Lung (tissue), 12 donors: ENCODE measurements around the gene PMF1. TPM values are rescaled to one million over a fixed set of nuclear protein-coding genes. Genes with fewer than 3 reads are reported as not detected.

Source experiments
- ATAC-seq: fragments of 200-7000 bp; cut with Tn5 transposase; one replicate; pipeline ENCODE4 v1.9.1; 2020; ENCODE audit warnings: moderate number of reproducible peaks; ENCODE audit not compliant: insufficient read depth, low FRiP score
- DNase-seq, 3 donors: peaks; one replicate each; pipeline ENCODE4 v3.0.0-alpha.2; 2013 to 2017
- H3K27ac ChIP-seq, 2 donors: one replicate each; pipeline ENCODE4 v1.5.1; 2013; ENCODE audit warnings: mild to moderate bottlenecking in 2 of 2, moderate library complexity in 2 of 2, control low read depth in 1 of 2, inconsistent platforms in 1 of 2, low read depth in 1 of 2, low read length in 1 of 2
- H3K27me3 ChIP-seq, 3 donors: one replicate each; pipeline ENCODE4 v1.5.1; 2013; ENCODE audit warnings: low read length in 2 of 3; ENCODE audit not compliant: control insufficient read depth in 3 of 3, insufficient read depth in 3 of 3
- H3K36me3 ChIP-seq, 4 donors: one replicate each; pipeline ENCODE4 v1.5.1; 2013; ENCODE audit warnings: low read length in 4 of 4, mild to moderate bottlenecking in 1 of 4, moderate library complexity in 1 of 4; ENCODE audit not compliant: control insufficient read depth in 4 of 4, insufficient read depth in 4 of 4
- H3K4me1 ChIP-seq, 5 donors: one replicate each; pipeline ENCODE4 v1.5.1; 2013; ENCODE audit warnings: low read length in 5 of 5, mild to moderate bottlenecking in 2 of 5, moderate library complexity in 1 of 5; ENCODE audit not compliant: control insufficient read depth in 5 of 5, insufficient read depth in 5 of 5
- H3K4me3 ChIP-seq: one replicate; pipeline ENCODE4 v1.5.1; 2013; ENCODE audit warnings: mild to moderate bottlenecking, control low read depth, moderate library complexity
- H3K9ac ChIP-seq, 2 donors: one replicate each; pipeline ENCODE4 v1.5.1; 2013; ENCODE audit warnings: low read length in 2 of 2, control low read depth in 1 of 2; ENCODE audit not compliant: insufficient read depth in 1 of 2
- H3K9me3 ChIP-seq, 4 donors: one replicate each; pipeline ENCODE4 v1.5.1; 2013; ENCODE audit warnings: low read length in 3 of 4, mild to moderate bottlenecking in 1 of 4, moderate library complexity in 1 of 4; ENCODE audit not compliant: control insufficient read depth in 4 of 4, insufficient read depth in 3 of 4
- WGBS, 2 donors: extraction: QIAGEN DNeasy Blood & Tissue Kit; methylation state at CpG; one replicate each; pipeline ENCODE4 v1.1.7; 2013; 5-methylcytosine and 5-hydroxymethylcytosine counted together
- polyA plus RNA-seq, 2 donors: library from polyadenylated mRNA; stranded (reverse); fragments of 200-250 nt; gene quantifications; one replicate each; pipeline ENCODE4 v1.2.1, GENCODE V29; 2013
- total RNA-seq, 2 donors: library from RNA; depleted of rRNA in 1 of 2; stranded (reverse); fragments of >200 nt in 1 of 2; gene quantifications; one replicate each; pipeline ENCODE4 v1.2.1, GENCODE V29; 2014 to 2021
- TF ChIP-seq, protein P1 (sequence below): IDR thresholded peaks from 2 replicates; pipeline ENCODE4 v1.5.1; 2012; ENCODE audit warnings: mild to moderate bottlenecking; ENCODE audit errors: control extremely low read depth, extremely low read depth
- donor health status: control.
- donor health status: control.
- donor health status: Bipolar disorder and iron deficiency.
- donor health status: healthy.
- donor health status: DM: yes; HTN: yes; CAD: no.

The PMF1 gene
- total and polyA plus RNA-seq, 4 donors = 60.0 to 144 (median 64.7) TPM

DNA sequence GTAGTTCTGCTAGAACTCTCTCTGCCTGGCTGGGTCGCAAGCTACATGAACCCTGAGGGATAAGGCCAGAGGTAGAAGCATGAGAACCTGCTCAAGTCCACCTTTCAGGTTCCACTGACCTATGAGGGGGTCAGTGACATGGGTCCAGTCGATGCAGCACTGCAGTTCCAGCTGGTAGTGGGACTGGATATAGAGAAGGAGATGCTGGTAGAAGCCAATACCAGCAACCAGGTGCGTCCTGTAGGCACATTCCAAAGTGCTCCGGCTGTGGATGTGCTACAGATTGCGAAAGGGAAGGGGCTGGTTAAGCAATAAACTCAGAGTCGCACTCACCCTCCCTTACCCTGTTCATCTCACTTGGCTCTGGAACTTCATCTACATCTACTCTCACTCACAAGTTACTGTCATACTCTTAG, 64.2 kb downstream of the PMF1 start:
- H3K4me1 ChIP-seq = peaks cover 0 to 11% (median 6%) of the 10 kb centered on the region in 5 donors
- TF ChIP-seq, protein P1, sequence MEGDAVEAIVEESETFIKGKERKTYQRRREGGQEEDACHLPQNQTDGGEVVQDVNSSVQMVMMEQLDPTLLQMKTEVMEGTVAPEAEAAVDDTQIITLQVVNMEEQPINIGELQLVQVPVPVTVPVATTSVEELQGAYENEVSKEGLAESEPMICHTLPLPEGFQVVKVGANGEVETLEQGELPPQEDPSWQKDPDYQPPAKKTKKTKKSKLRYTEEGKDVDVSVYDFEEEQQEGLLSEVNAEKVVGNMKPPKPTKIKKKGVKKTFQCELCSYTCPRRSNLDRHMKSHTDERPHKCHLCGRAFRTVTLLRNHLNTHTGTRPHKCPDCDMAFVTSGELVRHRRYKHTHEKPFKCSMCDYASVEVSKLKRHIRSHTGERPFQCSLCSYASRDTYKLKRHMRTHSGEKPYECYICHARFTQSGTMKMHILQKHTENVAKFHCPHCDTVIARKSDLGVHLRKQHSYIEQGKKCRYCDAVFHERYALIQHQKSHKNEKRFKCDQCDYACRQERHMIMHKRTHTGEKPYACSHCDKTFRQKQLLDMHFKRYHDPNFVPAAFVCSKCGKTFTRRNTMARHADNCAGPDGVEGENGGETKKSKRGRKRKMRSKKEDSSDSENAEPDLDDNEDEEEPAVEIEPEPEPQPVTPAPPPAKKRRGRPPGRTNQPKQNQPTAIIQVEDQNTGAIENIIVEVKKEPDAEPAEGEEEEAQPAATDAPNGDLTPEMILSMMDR = no peak
- no peaks in the 10 kb centered on the region for H3K27me3 ChIP-seq
- peaks cover 32 to 50% (median 49%) of the 10 kb centered on the region in 4 donors for H3K36me3 ChIP-seq
- H3K9ac ChIP-seq = no peak overlapping the region
- no peak overlapping the region for H3K27ac ChIP-seq
- no peak for DNase-seq
- H3K9me3 ChIP-seq = peaks cover 0 to 3% (median 0%) of the 10 kb centered on the region in 4 donors
- 42 to 57% methylated on average over 6 of the region's 6 CpGs for WGBS, 2 donors
- no peak for ATAC-seq
- H3K4me3 ChIP-seq = no peak overlapping the region

DNA sequence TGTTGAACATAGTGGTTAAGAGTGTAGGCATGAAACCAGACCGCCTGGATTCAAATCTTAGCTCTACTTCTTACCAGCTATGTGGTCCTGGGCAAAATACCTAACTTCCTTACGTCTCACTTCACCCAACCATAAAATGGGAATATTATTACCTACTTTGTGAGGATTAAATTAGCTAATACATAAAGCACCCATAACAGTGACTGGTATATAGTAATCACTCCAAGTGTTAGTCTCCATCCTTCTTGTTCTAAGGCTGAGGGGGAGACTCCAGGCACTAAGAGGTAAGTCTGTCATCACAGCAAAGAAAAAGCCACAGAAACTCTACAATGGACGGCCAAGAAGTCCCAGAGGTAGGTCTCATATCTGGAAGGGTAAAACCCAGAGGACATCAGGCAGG, 67.0 kb downstream of the PMF1 start:
- no peak overlapping the region for H3K27ac ChIP-seq
- H3K4me1 ChIP-seq = peaks cover 0 to 22% (median 9%) of the 10 kb centered on the region in 5 donors
- TF ChIP-seq, protein P1 = no peak
- H3K9me3 ChIP-seq = peaks cover 0 to 3% (median 0%) of the 10 kb centered on the region in 4 donors
- ATAC-seq (no peak), DNase-seq (no peak)
- H3K36me3 ChIP-seq = peaks cover 7 to 27% (median 27%) of the 10 kb centered on the region in 4 donors
- no peaks in the 10 kb centered on the region for H3K27me3 ChIP-seq
- no peak overlapping the region for H3K9ac ChIP-seq
- H3K4me3 ChIP-seq = no peak overlapping the region
- WGBS, 2 donors = 95 to 97% methylated on average over 3 of the region's 3 CpGs

DNA sequence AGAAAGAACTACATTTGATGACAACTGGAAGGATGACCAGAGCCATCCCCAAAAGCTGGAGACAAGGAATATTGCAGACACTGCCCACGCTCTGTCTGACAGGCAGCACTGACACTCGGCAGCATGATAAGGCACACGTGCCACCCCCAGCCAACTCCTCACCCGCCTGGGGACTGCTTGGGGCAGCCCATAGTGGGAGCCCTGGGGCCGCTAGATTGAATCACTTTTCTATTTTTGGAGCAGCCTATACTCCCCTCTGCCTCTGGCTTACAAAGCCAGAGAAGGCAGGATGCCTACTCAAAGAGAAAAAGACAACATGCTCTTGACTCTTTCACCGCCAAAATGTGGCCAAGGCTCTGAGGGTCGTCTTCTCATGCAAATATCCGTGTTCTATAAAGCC, 68.5 kb downstream of the PMF1 start:
- ATAC-seq = no peak
- Histone ChIP-seq H3K4me3 (peak overlapping the region; percentile 97), H3K27ac (peak overlapping the region in 1 of 2 donors; percentile 95), H3K9ac (peak overlapping the region; percentile 64 to 89), H3K4me1 (peaks cover 0 to 22% (median 9%) of the 10 kb centered on the region in 5 donors), H3K36me3 (peaks cover 4 to 26% (median 18%) of the 10 kb centered on the region in 4 donors), H3K27me3 (no peaks in the 10 kb centered on the region), H3K9me3 (peaks cover 0 to 3% (median 0%) of the 10 kb centered on the region in 4 donors)
- TF ChIP-seq, protein P1 = no peak
- no peak for DNase-seq
- WGBS, 2 donors = 34 to 45% methylated on average over 8 of the region's 8 CpGs
